Panc1 (cell line): ENCODE data around the gene TIMP3. TPM values are rescaled to one million over a fixed set of nuclear protein-coding genes. Genes with fewer than 3 reads are reported as not detected.

Source experiments
- ATAC-seq: fragments of 200-7000 bp; cut with Tn5 transposase; 2 replicates; pipeline ENCODE4 v1.9.1; 2020; ENCODE audit warnings: mild to moderate bottlenecking, moderate library complexity
- BruUV-seq: library from RNA; stranded (reverse); fragments of 400-500 nt; replicated peaks from 2 replicates; lab custom pipeline; 2021; lab: Mats Ljungman, UMichigan
- CTCF ChIA-PET: fragments of 300-600 bp; sonication (Branson Sonifier 250); formaldehyde crosslinking; loops from one replicate; lab custom pipeline; 2022; ENCODE audit warnings: antibody characterized with exemption; lab: Charles Lee
- POLR2A ChIA-PET: fragments of 300-600 bp; sonication (Branson Sonifier 250); formaldehyde crosslinking; loops from one replicate; lab custom pipeline; 2022; ENCODE audit warnings: antibody characterized with exemption; lab: Charles Lee
- DNase-seq: peaks from one replicate; pipeline ENCODE4 v3.0.0-alpha.2; 2010; ENCODE audit warnings: low read depth, low spot score
- H3K27ac ChIP-seq: 2 replicates; pipeline ENCODE4 v1.5.1; 2011; ENCODE audit warnings: mild to moderate bottlenecking, low read length, inconsistent platforms
- H3K27me3 ChIP-seq: fragments of 200-500 bp; sonication (Bioruptor generic); 2 replicates; pipeline ENCODE4 v1.6.0; 2014; ENCODE audit warnings: low read length, inconsistent platforms; ENCODE audit not compliant: control insufficient read depth, insufficient read depth
- H3K36me3 ChIP-seq: fragments of 200-500 bp; sonication (Bioruptor generic); 2 replicates; pipeline ENCODE4 v1.5.1; 2014; ENCODE audit warnings: inconsistent platforms, mild to moderate bottlenecking, low read length, moderate library complexity; ENCODE audit not compliant: control insufficient read depth, insufficient read depth
- H3K4me1 ChIP-seq: 2 replicates; pipeline ENCODE4 v1.5.1; 2011; ENCODE audit warnings: inconsistent platforms, mild to moderate bottlenecking, low read length, moderate library complexity; ENCODE audit not compliant: control insufficient read depth, insufficient read depth
- H3K4me3 ChIP-seq, 2 experiments: 2 replicates each; pipeline ENCODE4 v1.5.1; 2011 to 2012; ENCODE audit warnings: low read depth in 2 of 2, low read length in 2 of 2, mild to moderate bottlenecking in 2 of 2, inconsistent platforms in 1 of 2, moderate library complexity in 1 of 2
- H3K9me3 ChIP-seq: fragments of 200-500 bp; sonication (Bioruptor generic); 2 replicates; pipeline ENCODE4 v1.5.1; 2014; ENCODE audit warnings: low read depth, mild to moderate bottlenecking, inconsistent platforms, low read length, moderate library complexity; ENCODE audit not compliant: control insufficient read depth, insufficient read depth
- POLR2AphosphoS5 ChIP-seq: IDR thresholded peaks from 2 replicates; pipeline ENCODE4 v1.6.1; 2012; ENCODE audit warnings: mild to moderate bottlenecking, low read depth, low read length, moderate library complexity
- REST ChIP-seq, 2 experiments: IDR thresholded peaks; 2 replicates each; pipeline ENCODE4 v1.6.1; 2011 to 2012; ENCODE audit warnings: low read depth in 2 of 2, control low read depth in 1 of 2, low read length in 1 of 2, mild to moderate bottlenecking in 1 of 2, moderate library complexity in 1 of 2; ENCODE audit not compliant: insufficient read depth in 1 of 2
- SIN3A ChIP-seq: IDR thresholded peaks from 2 replicates; pipeline ENCODE4 v1.6.1; 2012; ENCODE audit warnings: low read depth, mild to moderate bottlenecking, low read length, moderate library complexity, borderline replicate concordance; ENCODE audit not compliant: insufficient read depth
- TCF7L2 ChIP-seq: IDR thresholded peaks from 2 replicates; pipeline ENCODE4 v1.6.1; 2011; ENCODE audit warnings: mild to moderate bottlenecking, low read depth, low read length, inconsistent platforms
- in situ Hi-C: cut with HindIII; loops from 2 replicates; pipeline ENCODE4 v1.10.0; 2016; ENCODE audit warnings: low sequenced_read_pairs, low pct_unique_long_range_greater_than_20kb
- intact Hi-C: fragments of 100-400 bp; cut with micrococcal nuclease; formaldehyde crosslinking; loops from one replicate; pipeline ENCODE4 v1.10.0; 2022; ENCODE audit not compliant: unreplicated experiment
- total RNA-seq: library from RNA; stranded (reverse); gene quantifications from one replicate; pipeline ENCODE4 v1.2.1, GENCODE V29; 2021; ENCODE audit not compliant: unreplicated experiment
- TF ChIP-seq, protein P1 (sequence below): fragments of 450-650 bp; IDR thresholded peaks from 2 replicates; pipeline ENCODE4 v1.5.1; 2017; ENCODE audit warnings: mild to moderate bottlenecking

The TIMP3 gene
- total RNA-seq, 1 experiment from 2014 or later: 0.67 TPM

DNA sequence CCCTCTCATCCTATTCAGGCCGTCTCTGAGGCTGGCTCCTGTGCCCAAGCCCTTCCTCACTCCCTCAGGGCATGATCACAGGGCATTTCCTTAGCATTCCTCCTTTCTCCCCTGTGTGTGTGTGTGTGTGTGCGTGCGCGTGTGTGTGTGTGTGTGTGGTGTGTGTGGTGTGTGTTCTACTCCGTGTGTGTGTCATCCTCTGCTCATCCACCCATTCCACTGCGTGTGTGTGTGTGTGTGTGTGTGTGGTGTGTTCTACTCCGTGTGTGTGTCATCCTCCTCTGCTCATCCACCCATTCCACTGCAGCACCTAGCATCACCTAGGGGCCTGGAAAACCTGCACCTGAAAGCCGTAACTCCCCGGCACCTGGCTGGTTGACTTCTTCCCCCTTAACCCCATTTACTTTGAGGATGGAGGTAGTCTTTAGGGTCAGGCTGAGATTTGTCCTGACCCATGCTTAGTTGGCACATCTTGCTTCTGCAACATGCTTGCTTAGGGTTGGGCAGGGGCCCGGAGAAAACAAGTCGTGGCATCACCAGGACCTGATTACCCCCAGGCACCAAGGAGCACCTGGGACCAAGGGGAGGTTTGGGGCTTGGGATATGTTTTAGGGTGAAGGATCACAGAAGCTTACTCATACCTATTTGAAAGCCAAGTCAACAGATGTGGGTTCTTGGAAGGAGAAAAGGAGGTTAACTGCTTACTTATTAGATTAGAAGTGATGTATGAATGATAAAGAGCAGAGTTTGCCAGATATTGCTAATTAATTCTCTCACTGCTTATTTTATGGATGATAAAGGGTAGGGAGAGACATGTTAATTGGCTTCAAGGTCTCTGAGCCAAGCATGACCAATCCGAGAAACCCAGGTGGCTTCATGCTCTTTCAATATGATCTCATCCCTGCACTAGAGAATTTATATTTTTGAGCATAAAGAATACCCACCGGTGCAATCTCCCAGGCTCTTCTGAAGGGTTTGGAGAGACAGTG, 18.9 kb downstream of the TIMP3 start:
- no peak overlapping the region for H3K27ac ChIP-seq
- ChIA-PET POLR2A (no interaction called here), CTCF (no interaction called here)
- no peak for TF ChIP-seq POLR2AphosphoS5
- TF ChIP-seq, protein P1, sequence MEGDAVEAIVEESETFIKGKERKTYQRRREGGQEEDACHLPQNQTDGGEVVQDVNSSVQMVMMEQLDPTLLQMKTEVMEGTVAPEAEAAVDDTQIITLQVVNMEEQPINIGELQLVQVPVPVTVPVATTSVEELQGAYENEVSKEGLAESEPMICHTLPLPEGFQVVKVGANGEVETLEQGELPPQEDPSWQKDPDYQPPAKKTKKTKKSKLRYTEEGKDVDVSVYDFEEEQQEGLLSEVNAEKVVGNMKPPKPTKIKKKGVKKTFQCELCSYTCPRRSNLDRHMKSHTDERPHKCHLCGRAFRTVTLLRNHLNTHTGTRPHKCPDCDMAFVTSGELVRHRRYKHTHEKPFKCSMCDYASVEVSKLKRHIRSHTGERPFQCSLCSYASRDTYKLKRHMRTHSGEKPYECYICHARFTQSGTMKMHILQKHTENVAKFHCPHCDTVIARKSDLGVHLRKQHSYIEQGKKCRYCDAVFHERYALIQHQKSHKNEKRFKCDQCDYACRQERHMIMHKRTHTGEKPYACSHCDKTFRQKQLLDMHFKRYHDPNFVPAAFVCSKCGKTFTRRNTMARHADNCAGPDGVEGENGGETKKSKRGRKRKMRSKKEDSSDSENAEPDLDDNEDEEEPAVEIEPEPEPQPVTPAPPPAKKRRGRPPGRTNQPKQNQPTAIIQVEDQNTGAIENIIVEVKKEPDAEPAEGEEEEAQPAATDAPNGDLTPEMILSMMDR: no peak
- no peak for TF ChIP-seq REST (IDR thresholded peaks at IDR 0.05; ENCODE audit: insufficient read depth in 1 of 2, low read depth in 2 of 2, low read length in 1 of 2)
- no peak for TF ChIP-seq TCF7L2
- no peak for TF ChIP-seq SIN3A
- intact Hi-C loops: loop anchor here (5.0 kb wide), 1 partner anchor 293 kb away; no protein-coding TSS in a partner anchor
- no peaks in the 10 kb centered on the region for H3K36me3 ChIP-seq
- H3K27me3 ChIP-seq: no peaks in the 10 kb centered on the region
- in situ Hi-C loops: no loop called here
- DNase-seq (no peak), ATAC-seq (no peak)
- no peaks in the 10 kb centered on the region for H3K4me1 ChIP-seq
- BruUV-seq: no TSS peak
- no peaks in the 10 kb centered on the region for H3K9me3 ChIP-seq
- no peak overlapping the region for H3K4me3 ChIP-seq

DNA sequence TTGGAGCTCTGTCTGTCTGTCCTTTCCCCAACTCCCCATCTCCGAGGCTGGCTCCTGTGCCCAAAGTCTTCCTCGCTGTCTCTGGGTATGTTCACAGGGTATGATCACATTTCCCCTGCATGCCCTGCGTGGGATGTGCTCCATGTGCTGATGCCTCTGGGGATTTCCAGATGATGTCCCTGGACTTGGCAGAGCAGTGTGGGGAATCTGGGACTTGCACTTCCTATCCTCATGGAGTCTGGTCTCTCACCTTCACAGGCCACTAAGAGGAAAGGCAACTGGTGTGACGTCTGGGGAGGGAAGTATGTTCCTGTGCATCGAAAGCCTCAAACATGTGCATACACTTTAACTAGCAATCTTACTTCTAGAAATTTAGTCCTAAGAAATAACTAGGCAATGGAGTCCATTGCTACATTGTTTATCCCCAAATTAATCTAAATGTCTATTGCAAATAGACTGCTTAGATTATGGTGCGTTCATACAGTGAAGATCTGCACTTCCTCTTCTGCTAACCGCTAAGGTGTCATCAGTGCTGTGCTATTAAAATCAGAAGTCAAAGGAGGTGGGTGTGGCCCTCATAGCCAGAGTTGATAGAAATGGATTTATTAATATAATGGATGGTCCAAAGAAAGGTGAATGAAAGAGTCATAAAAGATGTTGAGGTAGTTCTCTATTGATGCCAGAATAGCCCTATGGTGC, 20.8 kb downstream of the TIMP3 start:
- ChIA-PET CTCF (no interaction called here), POLR2A (no interaction called here)
- BruUV-seq: no TSS peak
- in situ Hi-C loops (no loop called here), intact Hi-C loops (loop anchor here (5.0 kb wide), 1 partner anchor 295 kb away; no protein-coding TSS in a partner anchor)
- DNase-seq: no peak
- Histone ChIP-seq H3K4me3 (no peak overlapping the region), H3K36me3 (no peaks in the 10 kb centered on the region), H3K27me3 (no peaks in the 10 kb centered on the region), H3K27ac (no peak overlapping the region), H3K9me3 (no peaks in the 10 kb centered on the region), H3K4me1 (no peaks in the 10 kb centered on the region)
- no peak for ATAC-seq
- TF ChIP-seq POLR2AphosphoS5 (no peak), REST (IDR thresholded peaks at IDR 0.05; ENCODE audit: insufficient read depth in 1 of 2, low read depth in 2 of 2, low read length in 1 of 2) (no peak), SIN3A (no peak), TCF7L2 (no peak)
- TF ChIP-seq, protein P1: no peak
